DOHH2 (cell line): ENCODE results near the gene GPR26.

ENCODE experiments used
- EZH2phosphoT487 ChIP-seq: fragments of 200-600 bp; sonication (generic); IDR thresholded peaks from 2 replicates; pipeline ENCODE4 v1.6.1; 2017; ENCODE audit warnings: borderline replicate concordance, mild to moderate bottlenecking, antibody characterized with exemption, low read length, moderate library complexity, mixed read lengths
- TF ChIP-seq, protein P1 (sequence below): fragments of 200-600 bp; sonication (generic); IDR thresholded peaks from one replicate; pipeline ENCODE4 v1.5.1; 2014; ENCODE audit warnings: antibody characterized with exemption, mild to moderate bottlenecking, low read depth, low read length; ENCODE audit not compliant: poor library complexity, severe bottlenecking

DNA sequence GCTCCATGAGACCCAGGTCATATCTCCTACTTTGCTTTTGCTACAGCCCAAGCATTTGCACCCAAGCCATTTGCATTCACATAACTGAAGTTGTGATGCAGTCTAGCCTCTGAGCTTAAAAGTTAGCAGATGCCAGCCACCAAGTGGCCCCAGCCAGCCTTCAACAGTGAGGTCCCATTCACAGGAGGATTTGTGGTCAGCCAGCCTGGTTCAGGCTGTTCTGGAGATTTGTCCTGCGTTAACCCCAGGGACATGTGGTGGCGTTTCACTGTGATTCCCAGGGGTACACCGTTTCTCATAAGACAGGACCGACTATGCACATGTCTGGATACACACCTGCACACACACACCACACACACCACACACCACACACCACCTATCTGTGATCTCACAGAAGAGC, 51.2 kb downstream of the GPR26 start:
- TF ChIP-seq, protein P1, sequence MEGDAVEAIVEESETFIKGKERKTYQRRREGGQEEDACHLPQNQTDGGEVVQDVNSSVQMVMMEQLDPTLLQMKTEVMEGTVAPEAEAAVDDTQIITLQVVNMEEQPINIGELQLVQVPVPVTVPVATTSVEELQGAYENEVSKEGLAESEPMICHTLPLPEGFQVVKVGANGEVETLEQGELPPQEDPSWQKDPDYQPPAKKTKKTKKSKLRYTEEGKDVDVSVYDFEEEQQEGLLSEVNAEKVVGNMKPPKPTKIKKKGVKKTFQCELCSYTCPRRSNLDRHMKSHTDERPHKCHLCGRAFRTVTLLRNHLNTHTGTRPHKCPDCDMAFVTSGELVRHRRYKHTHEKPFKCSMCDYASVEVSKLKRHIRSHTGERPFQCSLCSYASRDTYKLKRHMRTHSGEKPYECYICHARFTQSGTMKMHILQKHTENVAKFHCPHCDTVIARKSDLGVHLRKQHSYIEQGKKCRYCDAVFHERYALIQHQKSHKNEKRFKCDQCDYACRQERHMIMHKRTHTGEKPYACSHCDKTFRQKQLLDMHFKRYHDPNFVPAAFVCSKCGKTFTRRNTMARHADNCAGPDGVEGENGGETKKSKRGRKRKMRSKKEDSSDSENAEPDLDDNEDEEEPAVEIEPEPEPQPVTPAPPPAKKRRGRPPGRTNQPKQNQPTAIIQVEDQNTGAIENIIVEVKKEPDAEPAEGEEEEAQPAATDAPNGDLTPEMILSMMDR, result no peak
- no peak for TF ChIP-seq EZH2phosphoT487
